Effector memory CD8-positive, alpha-beta T cell (primary cell): ENCODE results near the gene LRRC3.

Experiments used
- ATAC-seq: fragments of 150-1000 bp; cut with Tn5 transposase; replicated peaks from 2 replicates; pipeline ENCODE4 v1.10.0; 2021; ENCODE audit warnings: mild to moderate bottlenecking, moderate library complexity
- DNase-seq, 3 experiments: peaks; one replicate each; pipeline ENCODE4 v3.0.0; 2021
- H3K27ac Mint-ChIP-seq, 2 donors: one replicate each; pipeline ENCODE4 v1.8.0; 2022; ENCODE audit warnings: mild to moderate bottlenecking in 2 of 2, mixed read lengths in 2 of 2, moderate library complexity in 2 of 2
- H3K27me3 Mint-ChIP-seq, 2 donors: one replicate each; pipeline ENCODE4 v1.8.0; 2022; ENCODE audit warnings: mixed read lengths in 2 of 2
- H3K36me3 Mint-ChIP-seq: one replicate; pipeline ENCODE4 v1.8.0; 2022; ENCODE audit warnings: mild to moderate bottlenecking, moderate library complexity, mixed read lengths; ENCODE audit not compliant: insufficient read depth
- H3K4me1 Mint-ChIP-seq, 2 donors: one replicate each; pipeline ENCODE4 v1.8.0; 2022; ENCODE audit warnings: low read depth in 2 of 2, mixed read lengths in 2 of 2
- H3K4me3 Mint-ChIP-seq, 2 donors: one replicate each; pipeline ENCODE4 v1.8.0; 2022; ENCODE audit warnings: mild to moderate bottlenecking in 2 of 2, mixed read lengths in 2 of 2, moderate library complexity in 2 of 2
- H3K9me3 Mint-ChIP-seq, 2 donors: one replicate each; pipeline ENCODE4 v1.8.0; 2022; ENCODE audit warnings: mixed read lengths in 2 of 2

The LRRC3 gene

DNA sequence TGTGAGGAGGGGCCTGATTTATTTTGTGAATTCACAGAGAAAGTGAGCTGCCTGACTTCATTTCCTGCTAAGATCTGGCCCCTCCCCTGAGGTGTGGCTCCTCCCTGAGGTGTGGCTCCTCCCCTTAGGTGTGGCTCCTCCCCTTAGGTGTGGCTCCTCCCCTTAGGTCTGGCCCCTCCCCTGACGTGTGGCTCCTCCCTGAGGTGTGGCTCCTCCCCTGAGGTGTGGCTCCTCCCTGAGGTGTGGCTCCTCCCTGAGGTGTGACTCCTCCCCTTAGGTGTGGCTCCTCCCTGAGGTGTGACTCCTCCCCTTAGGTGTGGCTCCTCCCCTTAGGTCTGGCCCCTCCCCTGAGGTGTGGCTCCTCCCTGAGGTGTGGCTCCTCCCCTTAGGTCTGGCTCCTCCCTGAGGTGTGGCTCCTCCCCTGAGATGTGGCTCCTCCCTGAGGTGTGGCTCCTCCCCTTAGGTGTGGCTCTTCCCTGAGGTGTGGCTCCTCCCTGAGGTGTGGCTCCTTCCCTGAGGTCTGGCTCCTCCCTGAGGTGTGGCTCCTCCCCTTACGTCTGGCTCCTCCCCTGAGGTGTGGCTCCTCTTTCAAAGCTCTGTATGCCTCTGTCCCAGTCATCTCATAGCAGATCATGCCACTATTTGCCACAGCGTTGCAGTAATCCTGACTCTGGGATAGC is 26.9 kb upstream of the LRRC3 start:
- peak; percentile 55 to 72 (median 61) for DNase-seq
- H3K27ac Mint-ChIP-seq, result no peak overlapping the region

DNA sequence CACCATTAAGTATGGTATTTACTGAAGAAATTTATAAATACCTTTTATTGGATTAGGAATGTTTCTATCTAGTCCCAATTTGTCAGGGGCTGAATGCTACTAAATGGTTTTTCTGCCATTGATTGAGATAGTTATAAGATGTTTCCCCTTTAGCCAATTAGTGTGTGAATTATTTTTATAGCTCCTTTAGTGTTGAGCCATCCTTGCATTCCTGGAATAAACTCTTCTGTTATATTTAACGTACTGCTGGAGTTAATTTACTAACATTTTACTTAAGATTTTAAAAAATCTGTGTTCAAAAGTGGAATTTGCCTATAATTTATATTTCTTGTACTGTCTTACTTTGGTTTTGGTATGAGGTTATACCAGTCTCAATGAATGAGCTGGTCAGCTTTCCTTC is 25.4 kb upstream of the LRRC3 start:
- peaks cover 2% of the 10 kb centered on the region for H3K36me3 Mint-ChIP-seq
- H3K4me1 Mint-ChIP-seq, result peaks cover 5% of the 10 kb centered on the region in 2 donors
- H3K4me3 Mint-ChIP-seq, result no peak overlapping the region
- H3K27ac Mint-ChIP-seq, result no peak overlapping the region
- DNase-seq (no peak), ATAC-seq (no peak)
- H3K27me3 Mint-ChIP-seq, result peaks cover 0 to 9% of the 10 kb centered on the region in 2 donors
- H3K9me3 Mint-ChIP-seq, result peaks cover 4 to 19% of the 10 kb centered on the region in 2 donors

More for the DNA sequence above, 26.9 kb upstream of the LRRC3 start:
- peak; percentile 68 for ATAC-seq
- H3K4me3 Mint-ChIP-seq, result no peak overlapping the region
- peaks cover 3 to 5% of the 10 kb centered on the region in 2 donors for H3K4me1 Mint-ChIP-seq
- H3K27me3 Mint-ChIP-seq, result peaks cover 0 to 9% of the 10 kb centered on the region in 2 donors
- peaks cover 4 to 19% of the 10 kb centered on the region in 2 donors for H3K9me3 Mint-ChIP-seq
- no peaks in the 10 kb centered on the region for H3K36me3 Mint-ChIP-seq

DNA sequence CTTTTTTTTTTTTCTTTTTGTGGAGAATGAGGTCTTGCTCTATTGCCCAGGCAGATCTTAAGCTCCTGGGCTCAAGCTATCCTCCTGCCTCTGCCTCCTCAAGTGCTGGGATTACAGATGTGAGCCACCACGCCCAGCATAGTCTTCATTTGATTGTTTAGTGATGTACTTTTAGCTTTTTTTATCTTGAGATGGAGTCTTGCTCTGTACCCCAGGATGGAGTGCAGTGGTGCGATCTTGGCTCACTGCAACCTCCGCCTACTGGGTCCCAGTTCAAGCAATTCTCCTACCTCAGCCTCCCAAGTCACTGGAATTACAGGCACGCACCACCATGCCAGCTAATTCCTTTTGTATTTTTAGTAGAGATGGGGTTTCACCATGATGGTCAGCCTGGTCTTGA is 24.0 kb upstream of the LRRC3 start:
- H3K9me3 Mint-ChIP-seq, result peaks cover 4 to 19% of the 10 kb centered on the region in 2 donors
- DNase-seq (no peak), ATAC-seq (no peak)
- H3K4me3 Mint-ChIP-seq, result no peak overlapping the region
- no peak overlapping the region for H3K27ac Mint-ChIP-seq
- H3K36me3 Mint-ChIP-seq, result peaks cover 2% of the 10 kb centered on the region
- peaks cover 0 to 15% of the 10 kb centered on the region in 2 donors for H3K27me3 Mint-ChIP-seq
- H3K4me1 Mint-ChIP-seq, result peaks cover 5% of the 10 kb centered on the region in 2 donors

DNA sequence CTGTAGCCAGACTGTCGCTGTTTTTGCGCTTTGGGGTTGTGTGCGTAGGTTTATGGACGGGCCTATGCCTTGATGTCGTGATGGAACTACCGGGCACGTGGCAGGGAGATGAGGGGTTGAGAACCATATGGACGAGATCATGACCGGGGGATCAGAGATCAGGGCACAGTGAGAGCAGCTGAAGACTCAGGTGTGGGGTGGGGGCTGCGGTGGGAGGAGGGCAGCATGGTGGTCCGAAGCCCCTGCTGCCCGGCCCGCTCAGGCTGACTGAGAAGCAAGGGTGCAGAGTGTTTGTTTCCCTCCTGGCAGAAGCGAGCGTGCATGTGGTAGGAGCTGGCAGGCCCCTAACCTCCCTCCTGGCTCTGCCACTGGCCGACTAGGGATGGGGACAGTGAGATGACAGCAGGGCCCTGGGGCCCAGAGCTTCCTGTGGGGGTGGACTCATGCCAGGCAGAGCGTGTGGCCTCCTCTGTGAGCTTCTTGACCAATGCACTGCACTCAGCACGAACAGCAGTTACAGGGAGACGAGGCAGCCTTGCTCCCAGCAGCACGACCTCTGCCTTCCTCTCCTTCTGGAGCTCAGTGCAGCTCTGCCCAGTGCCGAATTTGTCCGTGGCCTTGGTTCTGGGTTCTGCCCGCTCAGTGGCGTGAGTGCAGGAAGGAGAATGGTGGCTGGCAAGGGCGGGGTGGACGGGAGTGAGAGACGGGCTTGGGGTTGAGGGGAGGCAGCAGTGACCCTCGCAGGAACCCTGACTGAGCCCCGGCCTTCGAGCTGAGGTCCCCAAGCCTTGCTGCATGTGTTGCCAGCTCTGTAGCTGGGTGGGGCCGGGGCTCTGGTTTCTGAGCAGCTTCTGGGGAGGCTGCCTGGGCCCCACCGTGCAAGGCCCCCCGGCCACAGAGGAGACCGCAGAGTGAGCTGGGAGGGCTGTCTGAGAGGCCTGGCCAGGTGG is 22.2 kb upstream of the LRRC3 start:
- peaks cover 4 to 19% of the 10 kb centered on the region in 2 donors for H3K9me3 Mint-ChIP-seq
- no peak overlapping the region for H3K4me3 Mint-ChIP-seq
- H3K36me3 Mint-ChIP-seq, result peaks cover 2% of the 10 kb centered on the region
- H3K27me3 Mint-ChIP-seq, result peaks cover 0 to 15% of the 10 kb centered on the region in 2 donors
- H3K27ac Mint-ChIP-seq, result peak overlapping the region in 1 of 2 donors; percentile 20
- ATAC-seq (no peak), DNase-seq (no peak)
- peaks cover 0 to 2% of the 10 kb centered on the region in 2 donors for H3K4me1 Mint-ChIP-seq

DNA sequence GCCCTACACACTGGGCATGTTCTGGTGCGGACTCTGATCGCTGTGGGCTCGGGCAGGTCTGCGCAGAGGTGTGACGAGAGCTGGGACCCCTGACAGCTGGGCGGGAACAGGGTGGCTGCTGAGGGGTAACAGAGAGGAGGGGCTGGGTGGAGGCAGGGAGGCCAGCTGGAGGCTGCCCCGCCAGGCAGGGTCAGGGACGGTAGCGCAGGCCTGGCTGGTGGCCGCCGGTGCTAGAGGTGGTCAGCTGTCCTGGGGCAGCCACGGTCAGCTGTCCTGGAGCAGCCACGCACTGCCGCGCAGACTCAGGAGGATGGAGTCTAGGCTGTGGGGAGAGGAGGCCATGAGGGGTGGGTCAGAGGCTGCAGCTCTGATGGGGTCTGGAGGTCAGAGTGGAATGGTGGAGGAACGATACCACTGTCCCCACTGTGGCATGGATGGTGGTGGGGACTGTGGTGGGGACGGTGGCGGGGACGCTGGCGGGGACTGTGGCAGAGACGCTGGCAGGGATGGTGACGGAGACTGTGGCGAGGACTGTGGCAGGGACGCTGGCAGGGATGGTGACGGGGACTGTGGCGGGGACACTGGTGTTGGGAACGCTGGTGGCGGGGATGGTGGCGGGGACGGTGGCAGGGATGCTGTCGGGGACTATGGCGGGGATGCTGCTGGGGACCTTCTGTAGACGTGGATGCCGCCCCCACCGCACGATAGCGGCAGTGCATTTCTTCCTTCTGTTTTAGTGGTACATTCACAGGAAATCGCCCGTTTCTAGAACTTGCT is 21.3 kb upstream of the LRRC3 start:
- Mint-ChIP-seq H3K4me3 (no peak overlapping the region), H3K36me3 (peaks cover 2% of the 10 kb centered on the region), H3K27ac (no peak overlapping the region), H3K9me3 (peaks cover 4 to 19% of the 10 kb centered on the region in 2 donors), H3K4me1 (peaks cover 0 to 2% of the 10 kb centered on the region in 2 donors), H3K27me3 (peaks cover 0 to 15% of the 10 kb centered on the region in 2 donors)
- no peak for ATAC-seq
- no peak for DNase-seq

DNA sequence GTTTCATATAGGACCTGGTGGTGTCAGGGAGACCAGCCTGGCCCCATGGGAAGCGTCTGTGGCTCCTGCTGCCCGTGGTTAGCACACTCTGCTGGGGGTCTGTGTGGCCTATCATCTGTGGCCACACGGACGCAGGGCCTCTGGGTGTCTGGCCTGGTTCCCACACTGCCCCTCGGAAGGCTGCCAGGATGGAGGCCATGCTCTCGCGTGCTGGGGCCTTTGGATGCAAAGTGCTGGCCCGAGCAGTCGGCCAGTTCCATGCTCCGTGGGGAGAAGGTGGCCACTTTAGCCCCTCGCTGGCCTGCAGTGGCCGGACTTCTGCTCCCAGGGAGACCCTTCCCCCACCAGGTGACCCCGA is 20.8 kb upstream of the LRRC3 start:
- H3K4me3 Mint-ChIP-seq, result no peak overlapping the region
- DNase-seq (no peak), ATAC-seq (no peak)
- H3K9me3 Mint-ChIP-seq, result peaks cover 4 to 19% of the 10 kb centered on the region in 2 donors
- peaks cover 2% of the 10 kb centered on the region for H3K36me3 Mint-ChIP-seq
- H3K4me1 Mint-ChIP-seq, result peaks cover 0 to 2% of the 10 kb centered on the region in 2 donors
- no peak overlapping the region for H3K27ac Mint-ChIP-seq
- peaks cover 0 to 15% of the 10 kb centered on the region in 2 donors for H3K27me3 Mint-ChIP-seq

DNA sequence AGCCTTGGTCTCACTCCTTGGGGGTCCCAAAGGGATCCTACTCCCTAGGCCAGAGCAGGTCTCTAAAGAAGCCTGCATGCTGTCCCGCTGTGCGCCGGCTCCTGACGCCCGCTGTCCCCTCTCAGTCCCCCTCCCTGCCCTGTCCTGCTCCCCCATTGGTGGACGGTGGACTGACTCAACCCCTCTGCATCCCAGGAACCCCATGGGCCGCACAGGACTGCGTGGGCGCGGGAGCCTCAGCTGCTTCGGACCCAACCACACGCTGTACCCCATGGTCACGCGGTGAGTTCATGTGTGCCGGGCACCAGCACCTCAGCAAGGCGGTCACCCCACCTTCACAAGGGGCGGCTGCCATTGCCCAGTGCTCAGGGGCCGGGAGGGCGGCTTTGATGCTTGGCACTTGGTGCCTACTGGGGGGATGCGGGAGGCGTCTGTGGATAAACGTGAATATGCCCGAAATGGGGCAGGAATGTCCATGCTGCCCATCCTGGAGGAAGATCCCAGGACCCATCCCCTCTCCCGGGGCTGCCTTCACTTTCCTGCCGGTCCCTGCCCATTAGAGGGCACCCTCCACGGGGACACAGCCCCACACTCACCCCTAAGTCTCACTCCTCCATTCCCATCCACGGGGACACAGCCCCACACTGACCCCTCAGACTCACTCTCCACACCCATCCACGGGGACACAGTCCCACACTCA is 20.2 kb upstream of the LRRC3 start:
- DNase-seq (no peak), ATAC-seq (no peak)
- Mint-ChIP-seq H3K4me3 (no peak overlapping the region), H3K36me3 (peaks cover 3% of the 10 kb centered on the region), H3K27ac (no peak overlapping the region), H3K4me1 (peaks cover 0 to 2% of the 10 kb centered on the region in 2 donors), H3K27me3 (peaks cover 0 to 15% of the 10 kb centered on the region in 2 donors), H3K9me3 (peaks cover 4 to 19% of the 10 kb centered on the region in 2 donors)

DNA sequence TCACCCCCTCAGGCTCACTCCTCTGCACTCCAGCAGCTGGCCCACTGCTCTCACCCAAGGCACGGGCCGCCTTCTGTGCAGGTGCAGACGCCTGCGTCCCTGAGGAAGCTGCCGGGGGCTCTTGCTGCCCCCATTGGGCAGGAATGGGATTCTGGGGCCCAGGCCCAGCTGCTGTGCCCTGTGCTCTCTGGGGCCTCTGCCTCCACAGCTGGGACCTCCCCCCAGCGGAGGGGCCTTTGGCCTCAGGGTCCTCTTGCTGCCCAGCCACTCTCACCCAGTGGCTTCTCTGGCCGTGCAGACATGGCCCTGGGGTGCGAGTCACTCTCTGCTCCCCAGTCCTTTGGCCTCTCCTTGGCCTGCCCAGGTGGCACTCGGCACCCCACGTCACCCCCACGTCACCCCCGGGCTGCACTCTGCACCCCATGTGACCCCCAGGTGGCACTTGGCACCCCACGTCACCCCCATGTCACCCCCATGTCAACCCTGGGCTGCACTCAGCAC is 19.1 kb upstream of the LRRC3 start:
- no peak for ATAC-seq
- H3K36me3 Mint-ChIP-seq, result peaks cover 6% of the 10 kb centered on the region

DNA sequence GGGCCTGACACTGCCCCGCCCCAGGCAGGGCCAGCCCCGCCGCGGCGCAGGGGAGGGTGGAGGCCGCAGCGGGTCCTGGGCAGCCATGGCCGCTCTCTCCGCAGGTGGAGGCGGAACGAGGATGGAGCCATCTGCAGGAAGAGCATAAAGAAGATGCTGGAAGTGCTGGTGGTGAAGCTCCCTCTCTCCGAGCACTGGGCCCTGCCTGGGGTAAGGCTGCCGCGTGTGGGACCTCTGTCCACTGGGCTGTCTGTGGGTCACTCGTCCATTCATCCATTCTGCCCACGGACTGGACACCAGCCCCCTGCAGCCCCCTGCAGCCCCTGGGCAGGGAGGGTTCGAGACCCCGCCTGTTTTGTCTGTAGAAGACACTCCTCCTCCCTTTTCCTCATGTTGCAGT is 18.4 kb upstream of the LRRC3 start:
- H3K27ac Mint-ChIP-seq, result no peak overlapping the region
- no peak for DNase-seq
- no peak overlapping the region for H3K4me3 Mint-ChIP-seq
- H3K4me1 Mint-ChIP-seq, result peaks cover 0 to 2% of the 10 kb centered on the region in 2 donors
- H3K9me3 Mint-ChIP-seq, result peaks cover 0 to 6% of the 10 kb centered on the region in 2 donors
- ATAC-seq, result no peak
- peaks cover 6% of the 10 kb centered on the region for H3K36me3 Mint-ChIP-seq
- H3K27me3 Mint-ChIP-seq, result peaks cover 0 to 15% of the 10 kb centered on the region in 2 donors

More for the DNA sequence above, 19.1 kb upstream of the LRRC3 start:
- Mint-ChIP-seq H3K9me3 (peaks cover 3 to 13% of the 10 kb centered on the region in 2 donors), H3K4me3 (no peak overlapping the region), H3K27me3 (peaks cover 0 to 15% of the 10 kb centered on the region in 2 donors), H3K4me1 (peaks cover 0 to 2% of the 10 kb centered on the region in 2 donors), H3K27ac (no peak overlapping the region)
- no peak for DNase-seq

DNA sequence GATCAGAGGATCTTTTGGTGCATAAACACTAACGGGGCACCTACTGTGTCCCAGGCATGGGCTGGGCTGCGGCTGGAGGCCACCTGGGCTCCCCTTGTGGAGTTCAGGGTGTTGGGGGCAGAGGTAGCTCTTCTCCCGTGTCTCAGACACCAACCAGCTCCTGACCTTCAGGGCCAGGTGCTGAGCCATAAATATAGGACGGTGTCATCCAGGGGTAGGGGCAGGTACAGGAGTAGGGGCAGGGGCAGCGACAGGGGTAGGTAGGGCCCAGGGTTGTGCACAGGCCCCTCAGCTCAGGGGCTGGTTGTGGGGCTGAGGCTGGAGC is 18.0 kb upstream of the LRRC3 start:
- no peak overlapping the region for H3K4me3 Mint-ChIP-seq

DNA sequence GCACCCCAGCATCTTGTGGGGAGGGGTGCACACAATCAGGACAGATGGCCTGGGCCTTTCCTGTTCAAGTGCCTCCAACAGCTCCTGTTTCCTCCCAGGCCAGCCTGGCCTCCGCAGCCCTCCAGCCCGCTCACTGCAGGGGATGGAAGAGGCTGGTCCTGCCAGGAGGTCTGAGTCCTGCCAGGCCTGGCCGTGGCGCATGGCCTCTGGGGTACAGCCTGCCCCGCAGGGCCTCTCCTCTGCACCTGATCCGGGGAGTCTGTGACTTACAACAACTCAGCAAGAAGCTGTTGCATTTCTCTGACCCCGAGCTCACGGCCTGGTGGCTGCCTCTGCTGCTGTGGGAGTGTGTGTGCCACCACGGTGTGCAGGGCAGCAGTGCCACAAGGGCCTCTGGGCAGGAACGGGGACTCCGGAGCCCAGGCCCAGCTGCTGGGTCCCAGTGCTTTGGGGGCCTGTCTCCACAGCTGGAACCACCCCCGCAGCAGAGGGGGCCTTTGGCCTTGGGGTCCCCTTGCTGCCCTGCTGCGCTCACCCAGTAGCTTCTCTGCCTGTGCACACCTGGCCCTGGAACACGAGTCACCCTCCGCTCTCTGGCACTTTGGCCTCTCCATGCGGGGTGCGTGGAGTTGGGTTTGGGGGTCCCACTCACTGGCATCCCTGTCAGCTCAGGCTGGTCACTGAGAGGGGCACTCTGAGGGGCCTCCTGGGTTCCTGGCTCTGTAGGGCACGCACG is 17.4 kb upstream of the LRRC3 start:
- H3K4me1 Mint-ChIP-seq, result peaks cover 0 to 2% of the 10 kb centered on the region in 2 donors
- no peaks in the 10 kb centered on the region for H3K9me3 Mint-ChIP-seq
- DNase-seq (no peak), ATAC-seq (no peak)
- peaks cover 6% of the 10 kb centered on the region for H3K36me3 Mint-ChIP-seq
- peaks cover 0 to 9% of the 10 kb centered on the region in 2 donors for H3K27me3 Mint-ChIP-seq
- no peak overlapping the region for H3K4me3 Mint-ChIP-seq
- H3K27ac Mint-ChIP-seq, result no peak overlapping the region

More for the DNA sequence above, 18.0 kb upstream of the LRRC3 start:
- H3K27me3 Mint-ChIP-seq, result peaks cover 0 to 14% of the 10 kb centered on the region in 2 donors
- ATAC-seq (no peak), DNase-seq (no peak)
- no peak overlapping the region for H3K27ac Mint-ChIP-seq
- peaks cover 6% of the 10 kb centered on the region for H3K36me3 Mint-ChIP-seq
- H3K9me3 Mint-ChIP-seq, result peaks cover 0 to 2% of the 10 kb centered on the region in 2 donors
- peaks cover 0 to 2% of the 10 kb centered on the region in 2 donors for H3K4me1 Mint-ChIP-seq
